ENCODE results near the gene RBM12.
A peak's percentile ranks its signal among the peaks of the same experiment; 100 is the strongest.

The RBM12 gene

DNA sequence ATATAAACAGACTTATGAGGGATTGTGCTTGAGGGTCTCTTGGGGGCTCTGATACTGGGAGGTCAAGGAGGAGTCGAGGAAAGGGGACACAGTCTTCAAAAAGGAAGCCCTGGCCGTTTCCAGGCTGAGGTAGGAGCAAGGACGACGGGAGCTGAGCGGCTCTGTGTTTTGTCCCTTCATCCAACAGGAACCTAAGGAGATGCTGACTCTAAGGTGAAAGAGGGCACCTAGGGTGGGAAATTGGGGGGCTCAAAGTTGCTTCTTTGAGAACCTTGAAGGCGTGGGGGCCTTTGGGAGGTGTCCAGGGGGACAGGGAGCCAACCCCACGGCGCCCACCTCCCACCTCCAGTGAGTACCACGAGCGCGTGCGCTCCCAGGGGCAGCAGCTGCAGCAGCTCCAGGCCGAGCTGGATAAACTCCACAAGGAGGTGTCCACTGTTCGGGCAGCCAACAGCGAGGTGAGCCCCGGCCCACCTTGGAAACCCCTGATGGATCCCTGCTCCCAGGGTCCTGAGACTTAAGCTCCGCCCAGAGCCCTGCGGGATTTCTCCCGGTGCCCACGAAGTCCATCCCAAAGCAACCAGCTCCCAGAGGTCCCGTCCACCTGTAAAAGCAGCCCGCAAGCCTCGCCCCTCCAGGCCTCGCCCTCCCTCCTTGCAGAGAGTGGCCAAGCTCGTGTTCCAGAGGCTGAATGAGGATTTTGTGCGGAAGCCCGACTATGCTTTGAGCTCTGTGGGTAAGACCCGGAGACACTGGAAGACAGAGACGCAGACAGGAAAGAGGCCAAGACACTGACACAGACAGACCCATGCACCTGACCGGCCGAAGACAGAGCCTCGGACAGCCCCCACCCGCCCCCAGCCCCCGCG is 46.2 kb downstream of the RBM12 start:
- Histone ChIP-seq H3K27me3 (ENCODE audit: control insufficient read depth, insufficient read depth, low read length) (peaks cover 11% of the 10 kb centered on the region), H3K27ac (ENCODE audit: low read depth, low read length) (no peak overlapping the region), H3K4me1 (ENCODE audit: control insufficient read depth, insufficient read depth, low read length) (peaks cover 17% of the 10 kb centered on the region), H3K4me3 (ENCODE audit: low read depth, low read length) (peak overlapping the region; percentile 70), H3K9ac (ENCODE audit: low read length) (peak overlapping the region; percentile 2), H3K36me3 (ENCODE audit: control insufficient read depth, insufficient read depth, low read length) (peaks cover 3% of the 10 kb centered on the region; the same call in 1 of the 2 replicates), H3K9me3 (ENCODE audit: control insufficient read depth, insufficient read depth, low read depth, low read length) (no peaks in the 10 kb centered on the region)

DNA sequence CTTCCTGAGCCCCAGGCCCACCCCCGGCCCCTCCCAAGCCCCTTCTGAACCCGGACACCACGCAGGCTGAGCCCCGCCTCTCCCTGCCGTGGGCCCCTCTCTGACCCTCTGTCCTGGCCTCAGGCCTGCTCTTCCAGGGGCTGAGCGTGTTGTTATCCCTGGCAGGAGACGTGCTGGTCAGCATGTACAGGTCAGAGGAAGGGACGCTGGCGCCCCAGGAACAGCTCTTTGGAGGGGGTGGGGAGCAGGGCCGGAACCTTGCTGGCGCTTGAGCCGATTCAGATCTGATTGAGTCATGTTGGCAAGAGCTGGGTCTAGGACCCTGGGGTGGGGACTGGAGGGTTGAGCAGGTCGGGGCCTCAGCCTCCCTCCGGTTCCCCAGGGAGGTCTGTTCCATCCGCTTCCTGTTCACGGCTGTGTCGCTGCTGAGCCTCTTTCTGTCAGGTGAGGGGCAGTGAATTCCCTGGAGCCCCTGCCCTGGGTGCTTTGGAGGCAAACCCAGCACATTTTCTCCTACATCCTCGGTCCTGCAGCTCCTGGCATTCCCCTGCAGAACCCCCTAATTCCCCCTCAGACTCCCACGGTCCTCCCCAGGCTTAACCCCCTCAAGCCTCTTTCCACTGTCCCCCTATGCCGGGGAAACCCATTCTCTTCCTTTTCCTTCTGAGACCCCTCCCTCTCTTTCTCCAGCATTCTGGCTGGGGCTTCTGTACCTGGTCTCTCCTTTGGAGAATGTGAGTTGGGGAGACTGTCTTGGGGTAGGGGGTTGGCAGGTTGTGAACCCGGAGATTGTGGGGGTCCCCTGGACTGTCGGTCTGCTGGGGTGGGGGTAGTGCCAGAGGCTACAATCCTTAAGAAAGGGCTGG is 47.1 kb downstream of the RBM12 start:
- no peaks in the 10 kb centered on the region for H3K9me3 ChIP-seq (ENCODE audit: control insufficient read depth, insufficient read depth, low read depth, low read length)
- peak overlapping the region; percentile 70 for H3K4me3 ChIP-seq (ENCODE audit: low read depth, low read length)
- H3K27me3 ChIP-seq (ENCODE audit: control insufficient read depth, insufficient read depth, low read length), result peaks cover 11% of the 10 kb centered on the region
- H3K4me1 ChIP-seq (ENCODE audit: control insufficient read depth, insufficient read depth, low read length), result peaks cover 17% of the 10 kb centered on the region
- H3K9ac ChIP-seq (ENCODE audit: low read length), result no peak overlapping the region
- H3K27ac ChIP-seq (ENCODE audit: low read depth, low read length), result no peak overlapping the region
- peaks cover 3% of the 10 kb centered on the region; the same call in 1 of the 2 replicates for H3K36me3 ChIP-seq (ENCODE audit: control insufficient read depth, insufficient read depth, low read length)

DNA sequence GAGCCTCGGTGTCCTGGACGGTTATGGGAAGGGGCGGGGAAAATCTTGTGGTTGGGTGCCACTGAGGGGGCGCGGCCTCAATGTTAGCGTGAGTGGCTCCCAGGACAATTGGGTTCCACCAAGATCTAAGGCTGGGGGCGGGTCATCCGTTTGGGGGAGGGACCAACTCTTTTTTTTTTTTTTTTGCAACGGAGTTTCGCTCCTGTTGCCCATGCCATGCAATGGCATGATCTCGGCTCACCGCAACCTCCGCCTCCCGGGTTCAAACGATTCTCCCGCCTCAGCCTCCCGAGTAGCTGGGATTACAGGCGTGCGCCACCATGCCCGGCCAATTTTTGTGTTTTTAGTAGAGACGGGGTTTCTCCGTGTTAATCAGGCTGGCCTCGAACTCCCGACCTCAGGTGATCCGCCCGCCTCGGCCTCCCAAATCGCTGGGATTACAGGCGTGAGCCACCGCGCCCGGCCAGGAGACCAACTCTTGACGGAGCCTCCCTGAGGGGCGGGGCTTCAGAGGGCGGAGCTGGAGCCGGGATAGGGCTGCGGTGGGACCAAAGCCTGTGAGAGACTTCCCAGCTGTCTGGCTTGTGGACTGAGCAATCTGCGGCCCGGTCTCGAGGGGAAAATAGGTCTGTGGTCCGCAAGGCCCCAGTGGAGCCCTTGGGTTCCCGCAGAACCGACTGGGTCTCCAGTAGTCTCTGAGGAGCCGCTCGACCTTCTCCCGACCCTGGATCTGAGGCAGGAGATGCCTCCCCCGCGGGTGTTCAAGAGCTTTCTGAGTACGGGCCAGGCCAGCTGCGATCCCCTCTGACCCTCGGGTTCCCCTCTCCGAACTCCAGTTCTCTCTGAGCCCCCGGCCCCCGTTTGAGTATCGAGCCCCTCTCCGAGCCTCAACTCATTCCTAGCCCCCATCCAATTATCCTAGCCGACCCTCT is 48.0 kb downstream of the RBM12 start:
- peaks cover 17% of the 10 kb centered on the region for H3K4me1 ChIP-seq (ENCODE audit: control insufficient read depth, insufficient read depth, low read length)
- no peak overlapping the region for H3K27ac ChIP-seq (ENCODE audit: low read depth, low read length)
- H3K27me3 ChIP-seq (ENCODE audit: control insufficient read depth, insufficient read depth, low read length), result peaks cover 11% of the 10 kb centered on the region
- H3K36me3 ChIP-seq (ENCODE audit: control insufficient read depth, insufficient read depth, low read length), result peaks cover 3% of the 10 kb centered on the region; the same call in 1 of the 2 replicates
- H3K9ac ChIP-seq (ENCODE audit: low read length), result peak overlapping the region; percentile 46
- H3K9me3 ChIP-seq (ENCODE audit: control insufficient read depth, insufficient read depth, low read depth, low read length), result no peaks in the 10 kb centered on the region
- peak overlapping the region; percentile 70 for H3K4me3 ChIP-seq (ENCODE audit: low read depth, low read length)

DNA sequence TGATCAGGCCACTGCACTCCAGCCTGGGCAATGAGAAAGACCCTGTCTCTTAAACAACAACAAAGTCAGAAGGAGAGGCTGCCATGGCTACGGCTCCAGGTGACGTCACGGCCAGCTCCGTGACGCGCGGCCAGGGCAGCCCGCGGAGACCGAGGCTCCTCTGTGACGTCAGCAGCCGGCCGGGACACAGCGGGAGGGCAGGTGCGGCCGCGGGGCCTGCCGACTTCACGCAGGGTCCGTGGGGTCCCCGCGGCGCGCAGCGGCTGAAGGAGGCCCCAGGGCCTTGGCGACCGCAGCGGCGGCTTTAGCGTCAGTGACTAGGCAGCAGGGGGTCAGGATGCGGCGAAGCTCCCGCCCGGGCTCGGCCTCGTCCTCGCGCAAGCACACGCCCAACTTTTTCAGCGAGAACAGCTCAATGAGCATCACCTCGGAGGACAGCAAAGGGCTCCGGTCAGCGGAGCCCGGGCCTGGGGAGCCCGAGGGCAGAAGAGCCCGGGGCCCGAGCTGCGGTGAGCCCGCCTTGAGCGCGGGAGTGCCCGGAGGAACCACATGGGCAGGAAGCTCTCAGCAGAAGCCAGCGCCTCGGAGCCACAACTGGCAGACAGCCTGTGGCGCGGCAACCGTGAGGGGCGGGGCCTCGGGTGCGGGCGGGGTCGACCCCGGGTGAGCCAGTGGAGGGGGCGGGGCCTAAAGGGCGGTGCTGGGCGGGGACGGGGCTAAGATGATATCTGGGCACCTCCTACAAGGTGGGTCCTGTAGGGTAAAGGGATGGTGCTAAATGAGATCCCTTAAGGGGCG is 48.8 kb downstream of the RBM12 start, which contains the start of gene SPAG4:
SPAG4 (plus strand) TSS at position 163 of the 798 bp plus-strand sequence; CDS start at position 338, 175 bp downstream.
- no peaks in the 10 kb centered on the region for H3K9me3 ChIP-seq (ENCODE audit: control insufficient read depth, insufficient read depth, low read depth, low read length)
- H3K4me1 ChIP-seq (ENCODE audit: control insufficient read depth, insufficient read depth, low read length), result peaks cover 17% of the 10 kb centered on the region
- H3K27ac ChIP-seq (ENCODE audit: low read depth, low read length), result peak within 1 kb of the TSS; percentile 65; the same call in 1 of the 2 replicates
- H3K9ac ChIP-seq (ENCODE audit: low read length), result peak within 1 kb of the TSS; percentile 57
- peaks cover 11% of the 10 kb centered on the region for H3K27me3 ChIP-seq (ENCODE audit: control insufficient read depth, insufficient read depth, low read length)
- peak within 1 kb of the TSS; percentile 70 for H3K4me3 ChIP-seq (ENCODE audit: low read depth, low read length)
- H3K36me3 ChIP-seq (ENCODE audit: control insufficient read depth, insufficient read depth, low read length), result no peaks in the 10 kb centered on the region

DNA sequence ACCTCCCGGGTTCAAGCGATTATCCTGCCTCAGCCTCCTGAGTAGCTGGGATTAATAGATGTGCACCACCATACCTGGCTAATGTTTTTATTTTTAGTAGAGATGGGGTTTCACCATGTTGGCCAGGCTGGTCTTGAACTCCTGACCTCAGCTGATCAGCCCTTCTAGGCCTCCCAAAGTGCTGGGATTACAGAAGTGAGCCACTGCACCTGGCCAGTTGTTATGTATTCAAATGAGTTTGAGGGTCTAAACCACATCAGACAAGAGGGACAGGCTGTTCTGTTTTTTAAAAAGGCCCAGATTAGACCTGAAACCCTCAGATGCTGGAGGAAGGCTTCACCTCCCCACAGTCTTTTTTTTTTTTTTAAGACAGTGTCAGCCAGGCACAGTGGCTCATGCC is 53.2 kb downstream of the RBM12 start:
- no peaks in the 10 kb centered on the region for H3K36me3 ChIP-seq (ENCODE audit: control insufficient read depth, insufficient read depth, low read length)
- H3K9ac ChIP-seq (ENCODE audit: low read length), result no peak overlapping the region
- H3K4me1 ChIP-seq (ENCODE audit: control insufficient read depth, insufficient read depth, low read length), result no peaks in the 10 kb centered on the region
- no peaks in the 10 kb centered on the region for H3K27me3 ChIP-seq (ENCODE audit: control insufficient read depth, insufficient read depth, low read length)
- H3K9me3 ChIP-seq (ENCODE audit: control insufficient read depth, insufficient read depth, low read depth, low read length), result no peaks in the 10 kb centered on the region
- H3K27ac ChIP-seq (ENCODE audit: low read depth, low read length), result no peak overlapping the region
- H3K4me3 ChIP-seq (ENCODE audit: low read depth, low read length), result no peak overlapping the region

DNA sequence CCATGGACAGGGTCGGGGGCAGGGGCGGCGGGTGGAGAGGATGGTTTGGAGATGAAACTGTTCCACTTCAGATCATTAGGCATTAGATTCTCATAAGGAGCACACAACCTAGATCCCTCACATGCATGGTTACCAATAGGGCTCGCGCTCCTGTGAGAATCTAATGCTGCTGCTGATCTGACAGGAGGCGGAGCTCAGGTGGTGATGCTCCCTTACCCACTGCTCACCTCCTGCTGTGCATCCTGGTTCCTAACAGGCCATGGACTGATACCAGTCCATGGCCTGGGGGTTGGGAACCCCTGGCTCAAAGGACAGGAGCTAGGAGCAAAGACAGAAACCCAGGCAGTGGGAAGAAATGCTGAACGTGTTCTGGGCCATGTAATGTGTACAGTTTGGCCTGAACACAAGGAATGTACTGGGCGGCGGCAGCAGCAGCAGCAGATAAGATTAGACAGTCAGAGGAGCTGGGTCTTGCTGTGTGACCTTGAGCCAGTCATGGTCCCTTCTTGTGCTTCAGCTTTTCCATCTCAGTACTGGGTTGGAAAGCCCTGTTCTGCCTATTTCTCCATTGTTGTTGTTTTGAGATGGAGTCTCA is 53.8 kb downstream of the RBM12 start:
- Histone ChIP-seq H3K36me3 (ENCODE audit: control insufficient read depth, insufficient read depth, low read length) (no peaks in the 10 kb centered on the region), H3K9ac (ENCODE audit: low read length) (no peak overlapping the region), H3K4me1 (ENCODE audit: control insufficient read depth, insufficient read depth, low read length) (no peaks in the 10 kb centered on the region), H3K27ac (ENCODE audit: low read depth, low read length) (no peak overlapping the region), H3K9me3 (ENCODE audit: control insufficient read depth, insufficient read depth, low read depth, low read length) (no peaks in the 10 kb centered on the region), H3K4me3 (ENCODE audit: low read depth, low read length) (no peak overlapping the region), H3K27me3 (ENCODE audit: control insufficient read depth, insufficient read depth, low read length) (no peaks in the 10 kb centered on the region)

DNA sequence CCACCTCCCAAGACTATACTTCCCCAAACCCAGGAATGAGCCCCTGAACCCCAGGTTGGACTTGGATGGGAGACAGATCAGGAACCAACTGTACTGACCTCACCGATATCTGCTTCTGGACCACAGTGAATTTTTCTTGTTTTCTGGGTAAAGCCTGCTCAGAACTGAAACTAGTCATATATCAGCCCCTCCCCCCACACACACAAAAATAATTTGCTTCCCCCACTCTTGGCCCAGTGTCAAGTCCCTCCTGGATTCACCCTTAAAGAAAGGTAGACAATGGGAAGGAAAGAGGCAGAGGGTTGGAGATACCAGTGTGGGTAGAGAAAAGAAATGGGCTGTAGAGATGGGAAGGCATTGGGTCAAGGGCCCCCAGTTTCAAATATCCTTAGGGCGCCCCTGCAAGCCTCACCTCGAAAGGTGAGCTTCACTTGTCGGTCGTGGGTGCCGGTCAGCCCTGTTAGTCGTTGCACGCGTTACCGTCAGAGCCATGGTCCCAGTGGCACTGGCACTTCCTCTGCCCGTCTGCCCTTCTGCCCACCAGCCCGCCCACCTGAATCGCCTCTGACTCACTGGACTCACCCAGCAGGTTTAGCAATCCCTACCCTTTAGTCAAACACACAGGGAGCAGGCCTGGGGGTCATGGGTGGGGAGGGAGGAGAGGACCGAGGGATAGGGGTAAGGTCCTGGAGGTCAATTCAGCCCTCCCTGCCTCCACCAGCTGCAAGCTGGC is 57.5 kb downstream of the RBM12 start:
- H3K4me3 ChIP-seq (ENCODE audit: low read depth, low read length), result no peak overlapping the region

DNA sequence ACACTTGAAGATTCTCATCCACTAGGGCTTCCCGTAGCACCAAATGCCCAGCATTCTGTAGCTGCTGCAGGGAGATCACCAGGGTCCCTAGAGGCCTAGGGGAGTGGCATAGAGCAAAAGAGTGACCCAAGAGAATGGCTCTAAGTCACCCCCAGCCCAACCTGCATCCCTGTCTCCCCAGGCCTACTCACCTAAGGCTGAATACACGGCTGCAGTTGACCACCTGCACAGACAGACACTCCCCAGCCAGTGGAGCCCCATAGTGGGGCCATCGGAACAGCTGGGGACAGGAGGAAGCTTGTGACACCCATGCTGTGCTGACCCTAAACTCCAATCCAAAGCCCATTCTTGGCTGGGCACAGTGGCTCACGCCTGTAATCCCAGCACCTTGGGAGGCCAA is 58.6 kb downstream of the RBM12 start:
- Histone ChIP-seq H3K9me3 (ENCODE audit: control insufficient read depth, insufficient read depth, low read depth, low read length) (no peaks in the 10 kb centered on the region), H3K4me3 (ENCODE audit: low read depth, low read length) (no peak overlapping the region), H3K9ac (ENCODE audit: low read length) (no peak overlapping the region), H3K27me3 (ENCODE audit: control insufficient read depth, insufficient read depth, low read length) (peaks cover 28% of the 10 kb centered on the region), H3K4me1 (ENCODE audit: control insufficient read depth, insufficient read depth, low read length) (peaks cover 3% of the 10 kb centered on the region), H3K27ac (ENCODE audit: low read depth, low read length) (no peak overlapping the region), H3K36me3 (ENCODE audit: control insufficient read depth, insufficient read depth, low read length) (no peaks in the 10 kb centered on the region)

More for the DNA sequence above, 57.5 kb downstream of the RBM12 start:
- H3K4me1 ChIP-seq (ENCODE audit: control insufficient read depth, insufficient read depth, low read length), result no peaks in the 10 kb centered on the region
- H3K27ac ChIP-seq (ENCODE audit: low read depth, low read length), result no peak overlapping the region
- H3K27me3 ChIP-seq (ENCODE audit: control insufficient read depth, insufficient read depth, low read length), result peaks cover 18% of the 10 kb centered on the region
- H3K9me3 ChIP-seq (ENCODE audit: control insufficient read depth, insufficient read depth, low read depth, low read length), result no peaks in the 10 kb centered on the region
- no peaks in the 10 kb centered on the region for H3K36me3 ChIP-seq (ENCODE audit: control insufficient read depth, insufficient read depth, low read length)
- no peak overlapping the region for H3K9ac ChIP-seq (ENCODE audit: low read length)

DNA sequence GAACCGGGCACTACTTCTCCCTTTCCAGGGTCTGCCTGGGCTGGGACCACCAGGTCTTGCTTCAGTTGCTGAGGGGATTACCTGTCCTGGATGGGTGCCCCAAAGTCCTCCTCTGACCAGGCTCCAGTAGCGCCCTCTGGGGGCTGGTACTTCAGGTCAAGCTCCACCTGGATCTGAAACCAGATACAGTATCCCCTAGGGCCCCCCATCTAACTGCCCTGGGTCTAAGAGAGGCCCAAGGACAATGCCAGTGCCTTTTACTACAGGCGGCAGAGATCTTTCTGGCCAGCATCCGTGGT is 60.3 kb downstream of the RBM12 start:
- H3K9ac ChIP-seq (ENCODE audit: low read length), result no peak overlapping the region
- H3K4me3 ChIP-seq (ENCODE audit: low read depth, low read length), result no peak overlapping the region
- peaks cover 45% of the 10 kb centered on the region for H3K27me3 ChIP-seq (ENCODE audit: control insufficient read depth, insufficient read depth, low read length)
- no peak overlapping the region for H3K27ac ChIP-seq (ENCODE audit: low read depth, low read length)
- H3K36me3 ChIP-seq (ENCODE audit: control insufficient read depth, insufficient read depth, low read length), result no peaks in the 10 kb centered on the region
- peaks cover 7% of the 10 kb centered on the region for H3K4me1 ChIP-seq (ENCODE audit: control insufficient read depth, insufficient read depth, low read length)
- no peaks in the 10 kb centered on the region for H3K9me3 ChIP-seq (ENCODE audit: control insufficient read depth, insufficient read depth, low read depth, low read length)
